DOHH2 (cell line): ENCODE results near the gene LAMA2.

Experiments
- CTCF ChIP-seq: fragments of 200-600 bp; sonication (generic); IDR thresholded peaks from one replicate; pipeline ENCODE4 v1.5.1; 2014; ENCODE audit warnings: antibody characterized with exemption, mild to moderate bottlenecking, low read depth, low read length; ENCODE audit not compliant: poor library complexity, severe bottlenecking
- EZH2phosphoT487 ChIP-seq: fragments of 200-600 bp; sonication (generic); IDR thresholded peaks from 2 replicates; pipeline ENCODE4 v1.6.1; 2017; ENCODE audit warnings: borderline replicate concordance, mild to moderate bottlenecking, antibody characterized with exemption, low read length, moderate library complexity, mixed read lengths

GRCh38 chr6:129497481-129498441, 614.8 kb downstream of the LAMA2 start:
- TF ChIP-seq CTCF: no peak
- no peak for TF ChIP-seq EZH2phosphoT487
